GM18870 (cell line): Measurements from ENCODE around the gene PRKAR1A.

Experiments
- ATAC-seq: cut with Tn5 transposase; IDR thresholded peaks from one replicate; pipeline ENCODE4 v1.9.1; 2021; ENCODE audit warnings: moderate library complexity; ENCODE audit not compliant: unreplicated experiment

The PRKAR1A gene

DNA sequence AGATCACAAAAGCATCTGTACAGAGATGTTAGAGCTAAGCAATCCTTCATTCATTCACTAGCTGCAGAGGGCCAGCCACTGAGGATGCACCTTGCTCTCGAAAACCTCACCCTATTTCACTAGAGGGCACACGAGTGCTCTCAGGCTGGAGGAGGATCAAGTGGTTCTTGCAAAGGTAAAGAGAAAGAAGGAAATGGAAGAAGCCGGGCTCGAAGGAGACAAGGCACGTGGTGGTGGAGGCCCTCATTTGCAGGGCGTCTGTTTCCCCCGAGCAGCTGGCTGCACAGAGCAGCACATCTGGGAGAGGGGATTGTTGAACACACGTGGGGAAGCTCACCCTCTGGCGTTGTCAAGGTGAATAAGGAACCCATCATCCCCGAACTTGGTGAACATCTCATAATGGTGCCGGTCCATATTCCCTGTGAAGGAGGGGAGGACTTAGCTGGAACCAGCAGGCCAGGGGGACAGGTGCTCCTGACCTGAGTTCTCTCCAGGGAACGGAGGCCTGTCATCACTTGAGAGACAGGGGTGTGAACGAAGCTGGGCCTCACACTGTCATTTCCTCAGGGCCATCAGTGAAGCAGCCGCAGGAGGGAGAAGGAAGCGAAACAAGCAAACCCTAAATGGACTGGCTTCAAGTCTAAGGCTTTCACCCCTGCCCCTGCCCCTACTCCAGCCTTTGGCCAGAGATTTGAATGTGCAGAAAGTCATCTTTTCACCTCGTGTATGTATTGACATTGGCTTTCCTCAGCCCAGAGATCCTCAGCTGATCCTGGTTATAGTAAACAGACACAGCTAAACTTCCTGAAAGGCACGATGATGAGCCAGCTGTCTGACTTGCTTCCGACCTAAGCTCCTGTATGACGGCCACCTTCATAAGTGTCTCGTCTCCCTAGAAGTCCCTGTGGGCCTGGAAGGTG, 27.6 kb downstream of the PRKAR1A start:
- no peak for ATAC-seq

DNA sequence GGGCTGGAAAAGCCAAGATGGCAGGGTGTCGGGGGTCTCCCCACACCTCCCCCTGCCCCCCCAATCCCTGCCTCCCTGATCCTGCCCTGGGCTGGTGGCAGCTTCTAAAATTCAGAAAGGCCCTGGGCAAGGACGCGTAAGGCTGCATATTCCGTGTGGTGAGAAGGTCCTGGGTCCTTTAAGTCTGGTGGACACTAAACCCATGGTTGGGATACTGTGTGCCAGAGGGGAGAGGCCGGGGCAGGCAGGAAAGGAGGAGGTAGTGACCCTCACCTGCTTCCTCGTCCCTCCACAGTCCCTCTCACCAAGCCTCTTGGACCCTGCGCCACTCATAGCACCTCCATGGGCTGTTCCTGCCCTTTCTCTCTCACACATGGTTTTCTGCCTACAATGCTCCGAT, 28.8 kb downstream of the PRKAR1A start:
- no peak for ATAC-seq

DNA sequence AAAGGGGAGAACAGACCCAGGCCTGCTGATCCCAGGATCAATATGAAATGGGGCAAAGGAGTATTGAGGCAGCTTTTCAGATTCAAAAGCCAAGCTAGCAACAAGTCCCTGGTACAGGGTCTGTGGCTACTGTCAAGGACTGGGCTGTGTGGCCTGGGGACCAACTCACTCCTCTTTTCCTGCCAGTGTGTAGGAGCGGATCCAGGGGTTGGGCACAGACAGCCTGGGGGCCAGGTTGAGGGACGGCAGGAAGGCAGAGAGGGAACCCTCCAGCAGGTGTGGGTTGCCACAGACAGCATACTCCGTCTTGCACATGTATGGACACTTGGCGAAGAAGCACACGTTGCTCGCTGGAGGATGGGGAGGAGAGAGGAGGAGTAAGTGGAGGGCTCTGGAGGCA, 29.6 kb downstream of the PRKAR1A start:
- no peak for ATAC-seq

DNA sequence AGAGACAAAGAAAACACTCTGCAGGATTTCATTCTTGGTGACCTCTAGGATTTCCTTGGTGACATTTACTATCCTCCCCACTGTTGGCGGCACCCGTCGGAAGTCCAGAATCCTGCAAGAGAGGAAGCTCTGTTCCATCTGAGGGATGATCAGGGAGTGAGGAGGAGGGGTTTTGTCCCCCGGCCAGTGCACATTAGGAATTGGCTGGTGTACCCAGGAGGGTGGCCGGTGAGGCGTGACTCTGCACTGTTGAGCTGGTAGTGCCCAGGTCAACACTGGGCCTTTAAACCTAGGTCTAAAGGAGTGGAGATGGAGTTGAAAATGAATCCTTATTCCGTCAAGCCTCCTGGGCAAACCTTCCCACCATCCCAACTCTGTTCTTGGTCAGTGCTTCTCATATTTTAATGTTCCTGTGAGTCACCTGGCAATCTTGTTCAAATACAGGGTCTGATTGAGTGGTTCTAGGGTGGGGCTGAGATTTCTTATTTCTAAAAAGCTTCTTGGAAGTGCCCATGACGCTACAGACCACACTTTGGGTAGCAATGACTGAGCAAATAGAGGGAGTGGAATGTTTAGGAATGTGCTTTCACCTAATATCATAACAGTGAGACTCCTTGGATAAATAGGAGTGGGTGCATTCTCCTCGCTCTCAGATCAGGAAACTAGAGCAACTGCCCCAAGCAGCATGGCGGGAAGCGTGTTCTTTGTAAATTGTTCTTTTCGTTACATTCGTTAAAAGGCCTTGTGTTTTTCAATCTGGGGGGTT, 30.7 kb downstream of the PRKAR1A start:
- no peak for ATAC-seq

DNA sequence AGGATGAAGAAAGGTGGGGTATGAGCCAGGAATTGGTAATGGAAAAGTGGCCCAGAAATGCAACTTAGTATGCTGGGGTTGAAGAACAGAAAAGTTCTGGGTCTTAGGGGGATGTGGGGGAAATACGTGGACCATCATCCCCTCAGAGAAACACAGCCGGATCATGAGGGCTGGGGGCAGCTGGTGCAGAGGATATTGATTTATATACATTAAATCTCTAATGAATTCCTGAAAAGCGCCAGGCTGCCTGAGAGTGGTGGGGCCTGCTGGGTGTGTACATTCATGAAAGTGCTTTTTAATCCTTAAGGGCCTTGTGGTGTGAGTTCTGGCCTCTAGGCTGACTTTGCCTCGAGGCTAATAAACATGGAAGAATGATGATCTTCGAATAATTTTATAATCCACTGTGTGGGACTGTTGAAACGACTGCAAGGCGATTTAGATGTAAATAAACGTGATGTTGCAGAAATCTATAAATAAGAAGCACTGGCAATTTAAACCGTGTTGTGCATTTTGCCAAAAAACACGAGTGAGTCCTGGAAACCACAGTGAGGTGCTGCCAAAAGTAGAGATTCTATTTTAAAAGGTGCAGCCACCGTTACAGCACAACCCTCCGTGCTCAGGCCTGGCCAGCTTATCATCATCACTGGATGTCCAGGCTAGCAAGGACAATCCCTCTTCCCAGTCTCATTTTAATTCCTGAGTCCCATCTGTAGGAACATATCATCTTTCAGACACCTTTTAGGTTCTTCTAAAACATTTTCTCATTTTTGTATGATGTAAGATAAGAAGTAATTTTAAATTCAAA, 32.1 kb downstream of the PRKAR1A start:
- ATAC-seq: no peak

DNA sequence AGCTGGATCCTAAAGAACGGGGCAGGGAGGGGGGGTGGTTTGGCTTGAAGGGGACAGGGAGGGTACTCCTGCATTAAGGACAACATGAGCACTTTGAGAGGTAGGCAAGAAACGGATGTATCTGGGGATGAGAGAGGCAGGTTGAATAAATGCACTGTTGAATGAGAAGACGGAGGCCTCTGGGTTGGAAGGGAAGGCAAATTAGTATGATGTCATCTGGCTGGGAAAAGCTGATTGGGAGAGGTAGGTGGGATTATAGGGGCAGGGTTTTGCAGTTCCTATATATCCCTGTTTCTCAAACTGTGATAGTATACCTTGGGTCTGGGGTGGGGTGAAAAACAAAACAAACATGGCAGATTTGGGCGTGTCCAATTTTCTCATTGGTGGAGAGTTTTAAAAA, 44.3 kb downstream of the PRKAR1A start:
- ATAC-seq: no peak

DNA sequence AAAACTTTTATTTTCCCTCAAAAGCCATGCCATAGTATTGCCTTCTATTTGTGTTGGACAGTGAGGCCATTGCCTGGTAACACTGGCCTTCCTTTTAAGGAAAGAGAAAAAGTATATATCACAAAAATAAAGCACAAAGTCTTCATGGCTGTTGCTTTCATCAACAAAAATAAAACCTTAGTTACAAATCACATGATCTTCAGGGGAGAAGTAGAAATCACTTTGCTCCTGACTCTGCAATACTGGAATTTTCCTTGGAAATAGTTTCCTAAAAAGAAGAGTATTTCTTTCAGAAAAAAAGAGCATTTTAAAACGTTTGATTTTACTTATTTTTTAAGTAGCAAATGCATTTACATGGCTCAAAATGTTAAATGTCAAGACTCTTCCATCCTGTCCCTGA, 47.1 kb downstream of the PRKAR1A start:
- ATAC-seq: no peak

DNA sequence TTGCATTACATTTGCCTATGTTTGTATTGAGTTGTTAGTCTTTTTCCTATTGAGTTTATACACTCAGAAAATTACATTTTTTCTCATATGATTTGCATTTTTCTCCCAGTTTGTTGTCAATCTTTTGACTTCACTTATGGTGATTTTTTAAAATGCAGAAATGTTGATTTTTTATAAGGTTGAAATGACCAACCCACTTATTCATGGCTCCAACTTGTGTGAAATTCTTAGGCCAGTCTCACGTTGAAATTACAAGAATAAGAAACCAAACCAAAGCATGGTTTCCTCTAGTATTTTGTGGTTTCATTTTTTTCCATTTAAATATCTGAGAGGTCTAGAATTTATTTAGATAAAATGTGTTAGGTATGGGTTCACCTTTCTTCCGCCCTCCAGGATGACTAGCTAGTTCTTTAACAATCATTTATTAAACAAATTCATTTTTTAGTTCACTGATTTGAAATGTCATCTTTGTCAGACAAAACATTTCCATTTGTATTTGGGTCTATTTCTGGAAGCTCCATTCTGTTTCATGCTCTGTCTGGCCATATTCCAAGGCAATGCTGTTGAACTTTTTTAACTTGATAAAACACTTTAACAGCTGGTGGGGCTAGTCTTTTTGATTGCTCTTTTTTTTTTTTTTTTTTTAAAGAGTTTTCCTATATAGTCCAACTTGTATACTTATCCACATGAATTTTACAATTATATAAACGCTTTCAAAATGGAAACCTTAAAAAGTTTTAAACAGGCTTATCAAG, 48.9 kb downstream of the PRKAR1A start:
- no peak for ATAC-seq

DNA sequence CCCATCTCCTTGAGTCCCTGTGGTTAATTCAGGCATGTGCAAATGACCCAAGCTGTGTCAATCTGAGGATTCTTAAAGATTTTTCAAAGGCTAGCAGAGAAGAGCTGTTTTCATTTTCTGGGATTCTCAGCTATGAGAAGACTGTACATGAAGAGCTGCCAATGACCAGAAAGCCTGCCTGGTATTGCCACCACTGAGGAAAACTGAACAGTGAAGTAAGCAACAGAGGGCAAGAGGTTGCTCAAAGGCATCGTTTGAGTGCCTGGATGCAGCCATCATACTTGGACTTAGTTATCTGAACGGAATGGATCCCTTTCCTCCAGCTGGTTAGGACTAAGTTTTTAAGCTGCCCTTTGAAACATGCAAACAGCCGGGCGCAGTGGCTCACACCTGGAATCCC, 50.5 kb downstream of the PRKAR1A start:
- no peak for ATAC-seq

DNA sequence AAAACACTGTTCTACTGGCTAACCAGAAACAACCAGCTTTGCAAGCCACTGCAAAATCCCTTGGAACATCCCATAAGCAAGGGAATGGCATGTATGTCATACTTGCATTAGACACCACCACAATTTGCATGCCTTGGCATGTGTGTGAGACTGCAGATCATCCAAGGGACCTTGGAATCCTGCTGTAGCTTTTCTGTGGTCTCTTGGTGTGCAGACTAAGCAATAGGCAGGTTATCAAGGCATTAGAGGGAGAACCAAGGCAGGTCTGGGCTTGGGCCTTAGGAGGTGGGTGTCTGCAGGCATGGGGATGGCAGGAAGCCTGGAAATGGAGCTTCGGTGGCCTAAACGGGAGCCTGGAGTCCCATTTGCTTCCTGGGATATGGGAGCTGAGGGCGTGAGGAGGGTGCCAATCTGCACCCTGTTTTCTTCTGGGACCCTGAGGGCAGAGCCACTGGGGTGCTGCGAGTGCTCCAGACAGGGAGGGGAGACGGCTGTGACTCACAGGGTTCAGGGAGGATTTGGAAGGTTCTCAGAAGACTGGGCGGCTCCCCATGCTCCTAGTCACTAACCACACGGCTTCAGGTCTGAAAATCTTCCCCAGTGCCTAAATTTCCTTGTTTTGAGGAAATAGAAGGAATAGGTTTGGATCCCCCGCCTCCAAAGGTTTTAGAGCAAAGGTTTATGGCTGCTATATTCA, 52.3 kb downstream of the PRKAR1A start:
- ATAC-seq: no peak

DNA sequence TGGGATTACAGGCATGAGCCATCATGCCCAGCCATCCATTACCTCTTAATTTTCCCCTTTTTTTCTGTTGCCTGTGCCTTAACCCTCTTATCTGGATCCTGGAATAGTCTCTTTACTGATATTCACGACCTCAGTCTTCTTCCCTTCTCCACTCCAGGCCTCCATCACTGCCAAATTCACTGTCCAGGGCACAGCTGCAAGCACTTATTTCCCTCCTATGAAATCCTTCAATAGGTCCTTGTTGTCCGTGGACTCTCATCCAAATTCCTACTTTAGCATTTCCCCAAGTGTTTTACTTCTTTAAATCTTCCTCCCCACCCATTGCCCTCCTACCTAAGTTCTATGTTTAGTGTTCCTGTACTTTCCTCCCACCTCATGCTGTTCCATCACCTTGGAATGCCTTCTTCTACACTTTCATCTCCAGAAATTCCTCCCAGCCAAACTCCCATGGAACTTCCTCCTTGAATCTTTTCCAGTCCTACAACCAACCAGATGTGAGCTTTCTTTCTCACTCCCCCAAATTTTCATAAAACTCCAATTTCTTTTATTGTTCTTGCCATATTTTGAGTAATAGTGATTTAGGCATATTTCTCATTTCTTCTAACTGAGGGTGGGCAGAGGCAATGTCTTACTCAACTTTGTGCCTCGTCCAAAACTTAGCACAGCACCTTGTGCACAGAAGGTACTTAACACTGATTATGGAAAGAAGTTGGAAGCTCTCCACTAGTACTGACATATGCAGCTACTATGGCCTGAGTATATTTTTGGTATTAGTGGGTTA, 53.6 kb downstream of the PRKAR1A start:
- no peak for ATAC-seq

DNA sequence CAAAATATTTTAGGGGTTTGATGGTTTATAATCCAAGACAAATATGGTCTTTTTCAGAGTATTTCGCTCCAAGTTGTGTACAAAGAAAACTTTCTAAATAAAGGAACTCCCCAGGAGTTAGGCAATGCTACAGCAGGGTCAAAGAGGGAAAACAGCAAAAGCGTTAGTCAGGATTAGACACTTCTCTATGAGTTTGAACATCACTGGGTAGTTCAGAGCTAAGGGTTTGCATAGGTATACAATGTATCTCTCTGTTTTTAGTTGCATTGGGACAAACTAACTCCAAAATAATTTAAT, 54.2 kb downstream of the PRKAR1A start:
- no peak for ATAC-seq

DNA sequence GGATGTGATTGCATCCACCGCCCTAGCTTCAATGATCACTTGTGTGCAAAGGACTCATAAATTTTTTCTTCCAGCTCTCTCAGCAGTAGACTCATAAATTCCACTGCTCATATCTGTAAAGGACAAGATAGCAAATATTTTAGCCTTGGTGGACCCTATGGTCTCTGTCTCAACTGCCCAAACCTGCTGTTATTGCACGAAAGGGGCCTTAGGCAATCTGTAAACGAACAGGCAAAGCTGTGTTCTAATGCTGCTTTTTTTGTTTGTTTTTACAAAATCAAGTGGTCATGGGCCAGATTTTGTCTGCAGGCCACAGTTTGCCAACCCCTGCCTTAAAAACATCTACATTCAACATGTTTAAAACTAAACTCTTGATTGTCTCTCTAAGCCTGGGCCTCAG, 54.8 kb downstream of the PRKAR1A start:
- no peak for ATAC-seq

DNA sequence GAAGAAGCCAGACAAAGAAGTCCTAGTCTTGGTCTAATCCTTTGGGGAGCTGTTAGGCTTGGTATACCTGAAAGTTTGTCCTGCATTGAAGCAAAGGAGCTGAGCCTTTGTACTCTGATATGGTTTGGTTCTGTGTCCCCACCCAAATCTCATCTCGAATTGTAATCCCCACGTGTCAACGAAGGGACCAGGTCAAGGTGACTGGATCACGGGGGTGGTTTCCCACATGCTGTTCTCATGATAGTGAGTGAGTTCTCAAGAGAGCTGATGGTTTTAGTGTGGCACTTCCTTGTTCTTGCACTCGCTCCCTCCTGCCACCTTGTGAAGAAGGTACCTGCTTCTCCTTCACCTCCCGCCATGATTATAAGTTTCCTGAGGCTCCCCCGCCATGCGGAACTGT, 55.4 kb downstream of the PRKAR1A start:
- ATAC-seq: no peak

DNA sequence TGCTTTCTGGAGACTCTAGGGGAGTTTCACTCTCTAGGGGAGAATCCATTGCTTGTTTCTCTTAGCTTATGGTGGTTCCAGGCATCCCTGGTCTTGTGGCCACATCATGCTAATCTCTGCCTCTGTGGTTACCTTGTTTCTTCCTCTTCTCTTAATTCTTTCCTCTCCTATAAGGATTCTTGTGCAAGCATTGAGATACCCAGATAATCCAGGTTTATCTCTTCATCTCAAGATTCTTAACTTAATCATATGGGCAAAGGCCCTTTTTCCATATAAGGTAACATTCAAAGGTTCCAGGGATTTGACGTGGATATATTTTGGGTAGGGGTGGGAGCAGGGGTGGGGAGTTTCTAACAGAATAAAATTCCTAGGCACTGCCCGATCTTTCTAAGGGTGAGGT, 56.4 kb downstream of the PRKAR1A start:
- ATAC-seq: no peak

DNA sequence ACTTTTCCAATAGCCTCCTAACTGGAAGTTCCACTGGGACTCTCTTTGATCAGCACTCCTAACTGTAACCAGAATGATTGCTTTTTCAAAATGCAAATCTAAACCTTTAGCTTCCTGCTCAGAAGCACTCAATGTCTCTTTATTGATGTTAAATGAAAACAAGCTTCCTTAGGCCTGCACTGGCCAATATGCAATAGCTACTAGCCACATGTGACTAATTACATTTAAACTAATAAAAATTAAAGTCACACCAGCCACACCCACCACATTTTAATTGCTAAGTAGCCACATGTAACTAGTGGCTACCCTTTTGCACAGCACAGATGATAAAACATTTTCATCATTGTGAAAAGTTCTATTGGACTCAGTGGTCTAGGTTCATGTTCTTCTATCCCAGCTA, 57.1 kb downstream of the PRKAR1A start:
- ATAC-seq: no peak

DNA sequence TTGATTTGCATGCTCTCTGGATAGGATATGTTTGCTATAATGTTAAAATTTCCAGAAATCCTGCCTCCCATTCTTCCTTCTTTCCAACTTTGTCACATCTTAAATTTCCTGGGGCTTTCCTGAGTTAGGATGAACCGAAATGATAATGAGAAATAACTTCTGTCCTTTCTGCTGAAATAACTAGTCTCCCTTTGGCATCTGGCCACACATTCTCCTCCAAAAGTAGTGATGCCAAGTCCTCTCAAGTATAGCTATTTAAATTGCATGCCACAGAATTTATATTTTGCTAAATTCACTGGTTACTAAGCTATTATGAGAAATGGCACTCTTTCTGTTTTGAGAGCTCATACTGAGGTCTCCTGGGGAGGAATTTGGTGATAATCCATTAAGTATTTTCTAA, 58.3 kb downstream of the PRKAR1A start:
- no peak for ATAC-seq

DNA sequence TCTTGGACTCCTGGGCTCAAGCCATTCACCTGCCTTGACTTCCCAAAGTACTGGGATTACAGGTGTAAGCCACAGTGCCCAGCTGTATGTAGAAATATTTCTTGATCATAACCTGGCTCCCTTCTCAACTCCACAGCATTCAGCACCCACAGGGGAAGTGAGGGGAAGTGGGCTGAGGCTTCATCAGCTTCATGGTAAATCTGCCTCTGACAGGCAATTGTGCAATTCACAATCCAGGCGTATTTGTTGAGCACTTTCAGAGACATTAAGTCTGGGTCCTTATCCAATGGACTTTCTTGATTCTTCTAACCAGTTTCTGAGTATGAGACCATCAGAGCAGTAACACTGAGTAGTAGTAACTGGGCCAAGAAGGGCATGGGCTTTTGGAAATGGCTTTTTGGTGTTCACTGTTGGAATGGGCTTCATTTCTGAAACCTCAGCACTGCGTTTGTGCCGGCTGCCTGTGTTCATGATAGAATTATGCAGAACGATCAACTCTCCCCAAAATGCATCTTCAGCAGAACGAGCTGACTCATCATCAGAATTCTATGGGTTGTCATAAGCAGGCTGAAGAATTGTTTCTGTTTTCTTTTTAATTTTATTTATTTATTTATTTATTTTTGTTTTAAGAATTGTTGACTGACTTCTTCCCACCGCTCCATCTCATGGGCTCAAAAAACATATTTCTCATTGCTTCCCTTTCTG, 60.1 kb downstream of the PRKAR1A start:
- ATAC-seq: no peak

DNA sequence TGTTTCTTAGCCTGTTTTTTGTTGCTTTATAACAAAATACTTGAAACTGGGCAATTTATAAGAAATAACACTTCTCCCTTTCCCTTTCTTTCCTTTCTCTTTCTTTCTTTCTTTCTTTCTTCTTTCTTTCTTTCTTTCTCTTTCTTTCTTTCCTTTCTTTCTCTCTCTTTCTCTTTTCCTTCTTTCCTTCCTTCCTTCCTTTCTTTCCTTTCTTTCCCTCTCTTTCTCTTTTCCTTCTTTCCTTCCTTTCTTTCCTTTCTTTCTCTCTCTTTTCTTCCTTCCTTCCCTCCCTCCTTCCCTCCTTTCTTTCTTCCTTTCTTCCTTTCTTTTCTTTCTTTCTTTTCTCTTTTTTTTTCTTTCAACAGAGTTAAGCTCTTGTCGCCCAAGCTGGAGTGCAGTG, 61.1 kb downstream of the PRKAR1A start:
- ATAC-seq: no peak
